GM21515 (cell line): Measurements from ENCODE around the gene PCDHB7.
"Not testable (repeated sequence)": the region's sequence is repeated elsewhere in the genome, so short reads cannot be mapped to it uniquely, and the experiment has no call there.

Experiments
- ATAC-seq: cut with Tn5 transposase; IDR thresholded peaks from one replicate; pipeline ENCODE4 v1.9.1; 2021; ENCODE audit not compliant: unreplicated experiment

PCDHB7 gene

DNA sequence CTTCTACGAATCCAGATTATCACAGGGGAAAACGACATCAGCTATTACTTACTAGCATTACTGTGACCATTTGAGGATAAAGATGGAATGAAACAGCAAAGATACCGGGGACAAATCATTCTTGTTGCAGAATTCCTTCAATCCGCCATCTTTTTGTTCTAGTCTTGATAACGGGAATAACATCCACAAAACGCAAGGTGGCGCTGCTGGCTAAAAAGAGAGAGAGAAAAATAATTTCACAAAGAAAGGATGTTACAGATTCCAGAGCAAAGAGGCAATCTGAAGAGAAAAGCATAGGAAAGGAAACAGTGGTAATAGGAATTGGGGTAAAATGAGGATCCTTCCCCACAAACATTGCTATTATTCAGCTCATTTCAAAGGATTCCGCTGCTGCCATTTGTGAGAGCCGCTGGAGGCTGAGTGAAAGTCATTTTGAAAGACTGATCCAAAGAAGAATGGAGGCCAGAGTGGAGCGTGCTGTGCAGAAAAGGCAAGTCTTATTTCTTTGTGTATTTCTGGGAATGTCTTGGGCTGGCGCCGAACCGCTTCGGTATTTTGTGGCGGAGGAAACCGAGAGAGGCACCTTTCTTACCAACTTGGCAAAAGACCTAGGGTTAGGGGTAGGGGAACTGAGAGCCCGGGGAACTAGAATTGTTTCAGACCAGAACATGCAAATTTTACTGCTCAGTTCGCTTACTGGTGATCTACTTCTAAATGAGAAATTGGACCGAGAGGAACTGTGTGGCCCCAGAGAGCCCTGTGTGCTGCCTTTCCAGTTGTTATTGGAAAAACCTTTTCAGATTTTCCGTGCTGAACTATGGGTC, at the start of gene PCDHB7:
Gene PCDHB7 (plus strand): TSS at position 264 of the 824 bp plus-strand sequence. CDS start 192 bp downstream, at position 456.
- no peak for ATAC-seq

GRCh38 chr5:141123396-141124135, 48.9 kb upstream of the PCDHB7 start:
- not testable (repeated sequence) for ATAC-seq

DNA sequence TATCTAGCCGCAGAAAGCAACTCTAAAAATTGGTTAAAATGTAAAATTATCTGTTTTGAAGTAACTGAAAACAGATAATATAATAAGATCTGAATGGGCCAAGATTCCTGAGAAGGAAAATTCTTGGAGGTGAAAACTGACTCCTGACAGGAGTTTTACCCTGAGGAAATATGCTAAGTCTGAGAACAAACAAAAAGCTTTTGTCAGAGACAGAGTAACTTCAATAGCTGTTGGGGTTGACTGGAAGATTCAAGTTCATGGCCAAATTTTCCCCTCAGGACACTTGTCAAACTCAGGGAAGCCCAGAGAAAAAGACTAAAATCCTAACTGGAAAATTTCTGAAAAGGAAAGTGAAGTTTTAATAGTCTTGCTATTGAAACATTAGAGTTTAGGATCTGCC, 45.1 kb upstream of the PCDHB7 start:
- ATAC-seq: no peak

DNA sequence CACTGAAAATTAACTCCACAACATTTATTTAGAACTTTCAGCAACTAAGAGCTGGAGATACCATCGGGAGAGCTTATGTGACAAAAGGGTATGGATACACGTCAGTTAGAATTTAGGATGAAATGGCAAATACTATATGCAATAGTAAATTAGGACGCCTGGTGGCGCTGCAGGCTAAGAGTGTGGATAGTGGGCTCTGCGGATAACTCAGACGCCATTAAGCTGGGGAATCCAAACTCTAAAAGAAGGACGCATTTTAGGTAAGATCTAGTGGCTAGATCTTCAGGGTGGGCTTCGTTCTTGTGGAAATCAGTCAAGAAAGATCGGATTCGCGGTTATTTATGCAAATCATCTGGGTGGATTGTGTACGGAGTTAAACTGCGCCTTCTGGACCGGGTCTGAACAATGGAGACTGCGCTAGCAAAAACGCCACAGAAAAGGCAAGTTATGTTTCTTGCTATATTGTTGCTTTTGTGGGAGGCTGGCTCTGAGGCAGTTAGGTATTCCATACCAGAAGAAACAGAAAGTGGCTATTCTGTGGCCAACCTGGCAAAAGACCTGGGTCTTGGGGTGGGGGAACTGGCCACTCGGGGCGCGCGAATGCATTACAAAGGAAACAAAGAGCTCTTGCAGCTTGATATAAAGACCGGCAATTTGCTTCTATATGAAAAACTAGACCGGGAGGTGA, 37.3 kb upstream of the PCDHB7 start, which contains the start of gene PCDHB5:
Gene PCDHB5 (plus strand): TSS at position 177 of the 688 bp plus-strand sequence. CDS start 229 bp downstream, at position 406.
- no peak for ATAC-seq

DNA sequence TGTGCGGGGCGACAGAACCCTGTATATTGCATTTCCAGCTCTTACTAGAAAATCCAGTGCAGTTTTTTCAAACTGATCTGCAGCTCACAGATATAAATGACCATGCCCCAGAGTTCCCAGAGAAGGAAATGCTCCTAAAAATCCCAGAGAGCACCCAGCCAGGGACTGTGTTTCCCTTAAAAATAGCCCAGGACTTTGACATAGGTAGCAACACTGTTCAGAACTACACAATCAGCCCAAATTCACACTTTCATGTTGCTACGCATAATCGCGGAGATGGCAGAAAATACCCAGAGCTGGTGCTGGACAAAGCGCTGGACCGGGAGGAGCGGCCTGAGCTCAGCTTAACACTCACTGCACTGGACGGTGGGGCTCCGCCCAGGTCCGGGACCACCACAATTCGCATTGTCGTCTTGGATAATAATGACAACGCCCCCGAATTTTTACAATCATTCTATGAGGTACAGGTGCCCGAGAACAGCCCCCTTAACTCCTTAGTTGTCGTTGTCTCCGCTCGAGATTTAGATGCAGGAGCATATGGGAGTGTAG, 36.7 kb upstream of the PCDHB7 start:
- ATAC-seq: no peak

GRCh38 chr5:141137346-141137745, 35.1 kb upstream of the PCDHB7 start:
- ATAC-seq: not testable (repeated sequence)

GRCh38 chr5:141149812-141150211, 22.6 kb upstream of the PCDHB7 start, which contains the start of gene PCDHB6:
Gene PCDHB6 (plus strand): TSS chr5:141150057. CDS start chr5:141150258, 201 bp downstream.
- no peak for ATAC-seq

GRCh38 chr5:141150224-141150992, 22.0 kb upstream of the PCDHB7 start:
- ATAC-seq: no peak

- ATAC-seq: no peak
Observed at GRCh38 chr5:141150993-141151325, 21.5 kb upstream of the PCDHB7 start.

DNA sequence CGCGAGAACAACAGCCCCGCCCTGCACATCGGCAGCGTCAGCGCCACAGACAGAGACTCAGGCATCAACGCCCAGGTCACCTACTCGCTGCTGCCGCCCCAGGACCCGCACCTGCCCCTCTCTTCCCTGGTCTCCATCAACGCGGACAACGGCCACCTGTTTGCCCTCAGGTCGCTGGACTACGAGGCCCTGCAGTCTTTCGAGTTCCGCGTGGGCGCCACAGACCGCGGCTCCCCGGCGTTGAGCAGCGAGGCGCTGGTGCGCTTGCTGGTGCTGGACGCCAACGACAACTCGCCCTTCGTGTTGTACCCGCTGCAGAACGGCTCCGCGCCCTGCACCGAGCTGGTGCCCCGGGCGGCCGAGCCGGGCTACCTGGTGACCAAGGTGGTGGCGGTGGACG, 20.8 kb upstream of the PCDHB7 start:
- ATAC-seq: not testable (repeated sequence)

GRCh38 chr5:141152096-141152495, 20.3 kb upstream of the PCDHB7 start:
- ATAC-seq: not testable (repeated sequence)

DNA sequence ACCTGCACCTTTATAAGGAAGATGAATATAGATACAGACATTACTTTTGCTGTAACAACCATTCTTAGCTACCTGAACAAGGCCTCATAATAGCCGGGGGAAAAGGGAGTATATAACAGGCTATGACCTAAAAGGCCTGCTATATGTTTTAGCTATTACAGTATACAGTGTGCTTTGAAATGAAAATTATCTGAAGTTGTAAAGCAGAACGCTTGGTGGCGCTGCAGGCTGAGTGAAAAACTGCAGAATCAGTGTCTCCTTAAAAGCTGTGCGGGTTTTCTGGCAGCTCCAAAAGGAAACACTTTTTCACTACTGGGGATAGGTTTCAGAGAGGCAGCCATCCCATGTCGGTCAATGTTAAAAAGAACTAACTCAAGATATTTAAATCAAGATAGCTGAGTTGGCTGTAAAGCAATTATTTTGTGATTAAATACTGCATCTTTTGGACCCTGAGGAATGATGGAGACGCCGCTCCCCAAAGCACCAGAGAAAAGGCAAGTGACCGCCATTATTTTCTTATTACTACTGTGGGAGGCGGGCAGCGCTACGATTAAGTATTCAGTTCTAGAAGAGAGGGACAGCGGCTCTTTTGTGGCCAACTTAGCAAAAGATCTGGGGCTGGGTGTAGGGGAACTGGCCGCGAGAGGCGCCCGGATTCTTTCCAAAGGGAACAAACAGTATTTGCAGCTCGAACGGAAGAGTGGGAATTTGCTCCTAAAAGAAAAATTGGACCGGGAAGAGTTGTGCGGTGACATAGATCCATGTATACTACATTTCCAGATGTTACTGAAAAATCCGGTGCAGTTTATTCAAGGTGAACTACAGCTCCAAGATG, 16.7 kb upstream of the PCDHB7 start:
- ATAC-seq: no peak

DNA sequence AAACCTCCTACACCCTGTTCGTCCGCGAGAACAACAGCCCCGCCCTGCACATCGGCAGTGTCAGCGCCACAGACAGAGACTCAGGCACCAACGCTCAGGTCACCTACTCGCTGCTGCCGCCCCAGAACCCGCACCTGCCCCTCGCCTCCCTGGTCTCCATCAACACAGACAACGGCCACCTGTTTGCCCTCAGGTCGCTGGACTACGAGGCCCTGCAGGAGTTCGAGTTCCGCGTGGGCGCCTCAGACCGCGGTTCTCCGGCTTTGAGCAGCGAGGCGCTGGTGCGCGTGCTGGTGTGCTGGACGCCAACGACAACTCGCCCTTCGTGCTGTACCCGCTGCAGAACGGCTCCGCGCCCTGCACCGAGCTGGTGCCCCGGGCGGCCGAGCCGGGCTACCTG, 15.1 kb upstream of the PCDHB7 start:
- ATAC-seq: not testable (repeated sequence)

GRCh38 chr5:141157901-141158300, 14.5 kb upstream of the PCDHB7 start:
- ATAC-seq: not testable (repeated sequence)

GRCh38 chr5:141174291-141175104, 2.1 kb downstream of the PCDHB7 start:
- ATAC-seq: not testable (repeated sequence)

GRCh38 chr5:141175933-141176332, 3.5 kb downstream of the PCDHB7 start:
- no peak for ATAC-seq

GRCh38 chr5:141177577-141178191, 5.2 kb downstream of the PCDHB7 start, which contains the start of gene PCDHB8:
Gene PCDHB8 (plus strand): TSS chr5:141177790. CDS start chr5:141178035, 245 bp downstream.
- not testable (repeated sequence) for ATAC-seq

DNA sequence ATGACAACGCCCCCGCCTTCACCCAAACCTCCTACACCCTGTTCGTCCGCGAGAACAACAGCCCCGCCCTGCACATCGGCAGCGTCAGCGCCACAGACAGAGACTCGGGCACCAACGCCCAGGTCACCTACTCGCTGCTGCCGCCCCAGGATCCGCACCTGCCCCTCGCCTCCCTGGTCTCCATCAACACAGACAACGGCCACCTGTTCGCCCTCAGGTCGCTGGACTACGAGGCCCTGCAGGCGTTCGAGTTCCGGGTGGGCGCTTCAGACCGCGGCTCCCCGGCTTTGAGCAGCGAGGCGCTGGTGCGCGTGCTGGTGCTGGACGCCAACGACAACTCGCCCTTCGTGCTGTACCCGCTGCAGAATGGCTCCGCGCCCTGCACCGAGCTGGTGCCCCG, 6.9 kb downstream of the PCDHB7 start:
- not testable (repeated sequence) for ATAC-seq
